Panc1 (cell line): Measurements from ENCODE around the gene PCMTD2. TPM values are rescaled to one million over a fixed set of nuclear protein-coding genes. Genes with fewer than 3 reads are reported as not detected.

Experiments
- ATAC-seq: fragments of 200-7000 bp; cut with Tn5 transposase; 2 replicates; pipeline ENCODE4 v1.9.1; 2020; ENCODE audit warnings: mild to moderate bottlenecking, moderate library complexity
- BruUV-seq: library from RNA; stranded (reverse); fragments of 400-500 nt; replicated peaks from 2 replicates; lab custom pipeline; 2021; lab: Mats Ljungman, UMichigan
- CTCF ChIA-PET: fragments of 300-600 bp; sonication (Branson Sonifier 250); formaldehyde crosslinking; loops from one replicate; lab custom pipeline; 2022; ENCODE audit warnings: antibody characterized with exemption; lab: Charles Lee
- POLR2A ChIA-PET: fragments of 300-600 bp; sonication (Branson Sonifier 250); formaldehyde crosslinking; loops from one replicate; lab custom pipeline; 2022; ENCODE audit warnings: antibody characterized with exemption; lab: Charles Lee
- DNase-seq: peaks from one replicate; pipeline ENCODE4 v3.0.0-alpha.2; 2010; ENCODE audit warnings: low read depth, low spot score
- H3K27ac ChIP-seq: 2 replicates; pipeline ENCODE4 v1.5.1; 2011; ENCODE audit warnings: mild to moderate bottlenecking, low read length, inconsistent platforms
- H3K27me3 ChIP-seq: fragments of 200-500 bp; sonication (Bioruptor generic); 2 replicates; pipeline ENCODE4 v1.6.0; 2014; ENCODE audit warnings: low read length, inconsistent platforms; ENCODE audit not compliant: control insufficient read depth, insufficient read depth
- H3K36me3 ChIP-seq: fragments of 200-500 bp; sonication (Bioruptor generic); 2 replicates; pipeline ENCODE4 v1.5.1; 2014; ENCODE audit warnings: inconsistent platforms, mild to moderate bottlenecking, low read length, moderate library complexity; ENCODE audit not compliant: control insufficient read depth, insufficient read depth
- H3K4me1 ChIP-seq: 2 replicates; pipeline ENCODE4 v1.5.1; 2011; ENCODE audit warnings: inconsistent platforms, mild to moderate bottlenecking, low read length, moderate library complexity; ENCODE audit not compliant: control insufficient read depth, insufficient read depth
- H3K4me3 ChIP-seq, 2 experiments: 2 replicates each; pipeline ENCODE4 v1.5.1; 2011 to 2012; ENCODE audit warnings: low read depth in 2 of 2, low read length in 2 of 2, mild to moderate bottlenecking in 2 of 2, inconsistent platforms in 1 of 2, moderate library complexity in 1 of 2
- H3K9me3 ChIP-seq: fragments of 200-500 bp; sonication (Bioruptor generic); 2 replicates; pipeline ENCODE4 v1.5.1; 2014; ENCODE audit warnings: low read depth, mild to moderate bottlenecking, inconsistent platforms, low read length, moderate library complexity; ENCODE audit not compliant: control insufficient read depth, insufficient read depth
- CTCF ChIP-seq: fragments of 450-650 bp; IDR thresholded peaks from 2 replicates; pipeline ENCODE4 v1.5.1; 2017; ENCODE audit warnings: mild to moderate bottlenecking
- POLR2AphosphoS5 ChIP-seq: IDR thresholded peaks from 2 replicates; pipeline ENCODE4 v1.6.1; 2012; ENCODE audit warnings: mild to moderate bottlenecking, low read depth, low read length, moderate library complexity
- REST ChIP-seq, 2 experiments: IDR thresholded peaks; 2 replicates each; pipeline ENCODE4 v1.6.1; 2011 to 2012; ENCODE audit warnings: low read depth in 2 of 2, control low read depth in 1 of 2, low read length in 1 of 2, mild to moderate bottlenecking in 1 of 2, moderate library complexity in 1 of 2; ENCODE audit not compliant: insufficient read depth in 1 of 2
- SIN3A ChIP-seq: IDR thresholded peaks from 2 replicates; pipeline ENCODE4 v1.6.1; 2012; ENCODE audit warnings: low read depth, mild to moderate bottlenecking, low read length, moderate library complexity, borderline replicate concordance; ENCODE audit not compliant: insufficient read depth
- TCF7L2 ChIP-seq: IDR thresholded peaks from 2 replicates; pipeline ENCODE4 v1.6.1; 2011; ENCODE audit warnings: mild to moderate bottlenecking, low read depth, low read length, inconsistent platforms
- in situ Hi-C: cut with HindIII; loops from 2 replicates; pipeline ENCODE4 v1.10.0; 2016; ENCODE audit warnings: low sequenced_read_pairs, low pct_unique_long_range_greater_than_20kb
- intact Hi-C: fragments of 100-400 bp; cut with micrococcal nuclease; formaldehyde crosslinking; loops from one replicate; pipeline ENCODE4 v1.10.0; 2022; ENCODE audit not compliant: unreplicated experiment
- total RNA-seq: library from RNA; stranded (reverse); gene quantifications from one replicate; pipeline ENCODE4 v1.2.1, GENCODE V29; 2021; ENCODE audit not compliant: unreplicated experiment

The PCMTD2 gene
- total RNA-seq, 1 experiment from 2014 or later = 35.0 TPM

- H3K27ac ChIP-seq = no peak overlapping the region
- no TSS peak for BruUV-seq
- TF ChIP-seq CTCF (no peak), POLR2AphosphoS5 (no peak)
- ChIA-PET POLR2A (no interaction called here), CTCF (no interaction called here)
- no peaks in the 10 kb centered on the region for H3K9me3 ChIP-seq
- intact Hi-C loops = no loop called here
- no peak overlapping the region for H3K4me3 ChIP-seq
- in situ Hi-C loops = no loop called here
- DNase-seq (no peak), ATAC-seq (no peak)
- no peaks in the 10 kb centered on the region; the same call in 1 of the 2 replicates for H3K27me3 ChIP-seq
- no peaks in the 10 kb centered on the region for H3K36me3 ChIP-seq
- no peaks in the 10 kb centered on the region for H3K4me1 ChIP-seq
These were observed 32.0 kb upstream of the PCMTD2 start for GRCh38 chr20:64223526-64224067.

GRCh38 chr20:64224351-64225170 lies 31.0 kb upstream of the PCMTD2 start:
- no peaks in the 10 kb centered on the region; the same call in 1 of the 2 replicates for H3K27me3 ChIP-seq
- ChIA-PET POLR2A (no interaction called here), CTCF (interaction anchor here (0.5 kb wide), 1 partner anchor 31 kb away, joined by 3 read pairs; no protein-coding TSS in a partner anchor)
- in situ Hi-C loops = no loop called here
- H3K4me1 ChIP-seq = 0 out of 2 replicates have a peak, but pooled peaks cover 2% of the 10 kb centered on the region
- intact Hi-C loops = no loop called here
- ATAC-seq (no peak), DNase-seq (no peak)
- no TSS peak for BruUV-seq
- H3K4me3 ChIP-seq = no peak overlapping the region
- TF ChIP-seq REST (IDR thresholded peaks at IDR 0.05; ENCODE audit: insufficient read depth in 1 of 2, low read depth in 2 of 2, low read length in 1 of 2) = no peak
- TF ChIP-seq TCF7L2 = no peak
- no peak for TF ChIP-seq SIN3A
- no peak for TF ChIP-seq CTCF
- TF ChIP-seq POLR2AphosphoS5 = no peak
- H3K27ac ChIP-seq = no peak overlapping the region
- no peaks in the 10 kb centered on the region for H3K36me3 ChIP-seq
- H3K9me3 ChIP-seq = no peaks in the 10 kb centered on the region
